GM18519 (cell line): ENCODE results near the gene GLRA3.

ENCODE experiments used
- ATAC-seq: cut with Tn5 transposase; IDR thresholded peaks from one replicate; pipeline ENCODE4 v1.9.1; 2021; ENCODE audit warnings: mild to moderate bottlenecking, moderate library complexity; ENCODE audit not compliant: unreplicated experiment, low FRiP score

The GLRA3 gene

DNA sequence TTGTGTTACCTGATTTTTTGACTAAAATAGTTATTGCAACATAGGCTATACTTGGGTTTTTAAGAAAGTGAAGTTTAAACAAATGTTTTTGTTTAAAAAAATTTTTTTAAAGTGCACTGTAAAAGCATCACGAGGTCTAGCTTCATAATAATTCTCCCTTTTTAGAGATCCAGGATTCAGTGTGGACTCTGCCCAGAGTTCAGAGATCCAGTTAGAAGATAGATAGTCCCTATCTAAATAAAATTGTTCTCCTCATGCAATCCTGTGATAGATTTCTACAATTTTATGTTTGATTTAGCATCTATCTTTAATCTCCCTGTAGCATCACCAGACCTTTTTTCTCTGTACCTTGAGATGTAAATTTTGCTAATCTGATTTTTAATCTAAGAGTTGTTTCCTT is 221.3 kb downstream of the GLRA3 start:
- no peak for ATAC-seq

DNA sequence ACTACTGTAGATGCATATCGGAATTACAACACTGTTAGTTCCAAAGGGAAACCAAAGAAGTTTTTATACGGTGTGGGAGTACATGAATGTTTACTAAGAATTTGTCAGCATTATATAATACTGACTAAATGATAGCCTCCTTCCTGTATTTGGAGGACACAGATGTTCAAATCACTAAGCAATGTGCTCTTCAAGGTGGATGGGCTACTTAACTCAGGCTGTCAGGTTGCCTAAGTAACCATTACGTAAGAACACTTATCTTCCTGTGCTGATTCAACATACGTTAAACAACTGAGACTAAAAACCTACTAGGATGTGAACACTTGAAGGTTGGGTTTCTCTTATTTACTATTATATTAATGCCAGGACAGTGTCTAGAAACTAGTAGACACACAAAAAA is 224.8 kb downstream of the GLRA3 start:
- ATAC-seq = no peak

GRCh38 chr4:174600391-174600790 is 228.7 kb downstream of the GLRA3 start:
- ATAC-seq = no peak

GRCh38 chr4:174598800-174599199 is 230.2 kb downstream of the GLRA3 start:
- no peak for ATAC-seq

- no peak for ATAC-seq
These were observed 232.5 kb downstream of the GLRA3 start for GRCh38 chr4:174596513-174596912.

- no peak for ATAC-seq
These were observed 233.7 kb downstream of the GLRA3 start for GRCh38 chr4:174595141-174595929.

DNA sequence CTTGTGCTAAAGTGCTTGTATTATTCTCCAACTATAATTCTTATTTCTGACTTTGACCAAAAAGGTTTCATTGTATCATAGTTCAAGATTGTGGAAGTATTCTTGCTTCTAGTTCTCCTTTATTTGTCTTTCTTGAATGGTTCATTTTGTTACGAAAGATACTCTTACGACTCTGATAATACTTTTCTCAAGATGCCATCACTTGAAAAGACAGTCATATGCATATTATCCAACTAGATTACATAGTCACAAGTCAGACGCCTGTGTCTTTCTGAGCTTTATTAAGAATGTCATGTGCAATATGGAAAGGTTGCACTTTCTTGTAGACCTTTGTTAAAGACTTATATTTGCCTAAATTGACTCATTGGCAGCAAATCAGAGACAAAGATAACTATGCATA is 235.3 kb downstream of the GLRA3 start:
- ATAC-seq = no peak

GRCh38 chr4:174592985-174593335 is 236.1 kb downstream of the GLRA3 start:
- no peak for ATAC-seq

- ATAC-seq = no peak
These were observed 236.6 kb downstream of the GLRA3 start for GRCh38 chr4:174592256-174592984.

DNA sequence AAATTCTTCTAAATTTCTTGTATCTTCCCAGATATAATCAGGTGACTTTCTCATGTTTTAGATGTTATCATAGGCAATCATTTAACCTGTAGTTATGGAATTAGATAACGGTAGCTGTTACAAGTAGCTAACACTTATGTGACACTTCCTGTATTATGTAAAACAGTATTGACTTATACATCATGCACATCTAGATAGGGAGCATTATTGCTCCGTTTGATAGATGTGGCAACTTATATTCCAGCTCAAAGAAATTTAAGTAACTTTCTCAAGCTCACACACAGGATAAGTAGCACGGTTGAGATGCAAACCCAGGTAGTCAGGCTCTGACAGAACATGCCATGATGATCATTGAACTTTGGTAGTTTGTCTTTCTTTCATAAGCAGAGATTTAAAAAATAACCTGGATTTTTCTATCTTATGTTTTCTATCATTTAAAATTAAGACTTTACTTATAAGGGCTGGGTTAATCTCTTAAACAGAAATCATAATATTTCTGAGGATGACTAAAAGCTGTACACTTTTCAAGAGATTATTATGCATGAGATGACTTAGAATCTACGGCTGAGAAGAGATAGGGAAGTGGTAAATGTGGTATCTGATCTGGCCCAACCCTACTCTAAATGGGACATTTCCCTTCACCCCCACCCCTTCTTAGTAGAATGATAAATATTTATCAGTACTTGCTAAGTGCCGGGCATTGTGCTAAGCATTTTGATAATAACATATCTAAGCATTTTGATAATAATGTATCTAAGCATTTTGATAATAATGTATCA is 237.6 kb downstream of the GLRA3 start:
- ATAC-seq = peak; percentile 54

- ATAC-seq = no peak
These were observed 238.7 kb downstream of the GLRA3 start for GRCh38 chr4:174590336-174590735.
